Trophoblast cell (in vitro differentiated cells and primary cell): ENCODE data around the gene TEDC1.
A peak's percentile ranks its signal among the peaks of the same experiment; 100 is the strongest.

ENCODE experiments used
- DNase-seq, 2 donors: peaks; one replicate each; pipeline ENCODE4 v3.0.0-alpha.2; 2016
- H2AFZ ChIP-seq: 2 replicates; pipeline ENCODE4 v1.6.1; 2013; ENCODE audit warnings: low read length, moderate library complexity, mild to moderate bottlenecking; ENCODE audit not compliant: insufficient read depth, poor library complexity
- H2AK5ac ChIP-seq: 2 replicates; pipeline ENCODE4 v1.6.1; 2013; ENCODE audit warnings: mild to moderate bottlenecking, low read length
- H2BK120ac ChIP-seq: 2 replicates; pipeline ENCODE4 v1.6.1; 2013; ENCODE audit warnings: low read length, mild to moderate bottlenecking, moderate library complexity; ENCODE audit not compliant: insufficient read depth, poor library complexity
- H2BK12ac ChIP-seq: 2 replicates; pipeline ENCODE4 v1.6.1; 2013; ENCODE audit warnings: mild to moderate bottlenecking, low read length, moderate library complexity
- H2BK5ac ChIP-seq: 2 replicates; pipeline ENCODE4 v1.6.1; 2013; ENCODE audit warnings: low read length, low read depth, moderate library complexity, mild to moderate bottlenecking; ENCODE audit not compliant: poor library complexity
- H3K14ac ChIP-seq: 2 replicates; pipeline ENCODE4 v1.6.1; 2013; ENCODE audit warnings: mild to moderate bottlenecking, low read length
- H3K18ac ChIP-seq: 2 replicates; pipeline ENCODE4 v1.6.1; 2013; ENCODE audit warnings: mild to moderate bottlenecking, low read length
- H3K23ac ChIP-seq: 2 replicates; pipeline ENCODE4 v1.6.1; 2013; ENCODE audit warnings: low read length
- H3K27ac ChIP-seq: 2 replicates; pipeline ENCODE4 v1.5.1; 2013; ENCODE audit warnings: low read depth, mild to moderate bottlenecking, inconsistent platforms, low read length, moderate library complexity
- H3K27me3 ChIP-seq: 2 replicates; pipeline ENCODE4 v1.6.1; 2013; ENCODE audit warnings: inconsistent platforms, mild to moderate bottlenecking, low read length, moderate library complexity; ENCODE audit not compliant: insufficient read depth
- H3K36me3 ChIP-seq, 2 experiments: 1 replicate in 1 of 2; 2 replicates in 1 of 2; pipeline ENCODE4 v1.6.1; 2013; ENCODE audit warnings: low read length in 2 of 2, mild to moderate bottlenecking in 2 of 2, moderate library complexity in 1 of 2; ENCODE audit not compliant: insufficient read depth in 2 of 2, control insufficient read depth in 1 of 2
- H3K4ac ChIP-seq: 2 replicates; pipeline ENCODE4 v1.6.1; 2013; ENCODE audit warnings: low read depth, mild to moderate bottlenecking, low read length, moderate library complexity
- H3K4me1 ChIP-seq, 2 experiments: 1 replicate in 1 of 2; 2 replicates in 1 of 2; pipeline ENCODE4 v1.6.1; 2013; ENCODE audit warnings: low read length in 2 of 2, mild to moderate bottlenecking in 2 of 2, moderate library complexity in 1 of 2; ENCODE audit not compliant: insufficient read depth in 2 of 2, control insufficient read depth in 1 of 2
- H3K4me2 ChIP-seq: 2 replicates; pipeline ENCODE4 v1.6.1; 2013; ENCODE audit warnings: inconsistent platforms, mild to moderate bottlenecking, low read length, moderate library complexity
- H3K4me3 ChIP-seq: 2 replicates; pipeline ENCODE4 v1.5.1; 2013; ENCODE audit warnings: mild to moderate bottlenecking, low read depth, low read length, inconsistent platforms
- H3K79me1 ChIP-seq: one replicate; pipeline ENCODE4 v1.6.1; 2013; ENCODE audit warnings: low read length
- H3K79me2 ChIP-seq: 2 replicates; pipeline ENCODE4 v1.6.1; 2013; ENCODE audit warnings: low read length, mild to moderate bottlenecking; ENCODE audit not compliant: control insufficient read depth, insufficient read depth, poor library complexity
- H3K9ac ChIP-seq: 2 replicates; pipeline ENCODE4 v1.6.1; 2013; ENCODE audit warnings: mild to moderate bottlenecking, low read length
- H3K9me3 ChIP-seq: 2 replicates; pipeline ENCODE4 v1.6.1; 2013; ENCODE audit warnings: low read depth, mild to moderate bottlenecking, control low read depth, inconsistent platforms, low read length; ENCODE audit not compliant: insufficient read depth
- H4K12ac ChIP-seq: 2 replicates; pipeline ENCODE4 v1.6.1; 2013; ENCODE audit warnings: low read depth, mild to moderate bottlenecking, low read length, moderate library complexity
- H4K8ac ChIP-seq: 2 replicates; pipeline ENCODE4 v1.6.1; 2013; ENCODE audit warnings: low read depth, mild to moderate bottlenecking, low read length, moderate library complexity
- H4K91ac ChIP-seq: one replicate; pipeline ENCODE4 v1.6.1; 2013; ENCODE audit warnings: low read depth, mild to moderate bottlenecking, low read length, moderate library complexity
- WGBS: extraction: QIAGEN DNeasy Blood & Tissue Kit; methylation state at CpG from one replicate; pipeline ENCODE4 v1.1.7; 2013; ENCODE audit warnings: missing lambda C conversion rate; ENCODE audit not compliant: insufficient read length, insufficient coverage; ENCODE audit errors: extremely low coverage; 5-methylcytosine and 5-hydroxymethylcytosine counted together

TEDC1 gene

DNA sequence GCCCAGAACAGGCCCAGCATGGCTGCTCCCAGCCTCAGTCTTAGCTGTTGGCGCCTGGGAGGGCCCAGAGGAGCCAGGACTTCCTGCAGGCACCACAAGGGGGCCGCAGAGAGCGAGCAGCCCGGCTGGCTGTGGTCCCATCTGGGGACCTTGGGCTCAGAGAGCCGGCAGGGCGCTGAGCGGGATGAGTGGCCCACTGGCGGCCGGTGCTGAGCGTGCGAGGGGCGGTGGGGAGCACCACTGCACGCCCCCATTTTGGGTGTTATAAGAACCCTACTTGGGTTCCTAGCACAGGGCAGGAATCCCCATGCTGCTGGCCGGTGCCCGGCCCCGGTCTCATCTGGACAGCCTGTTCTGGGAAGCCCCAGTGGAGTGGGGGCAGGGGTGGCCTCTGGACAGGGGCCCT is 42.3 kb upstream of the TEDC1 start:
- Histone ChIP-seq H2BK5ac (no peak overlapping the region), H2BK120ac (no peak overlapping the region), H3K18ac (peak overlapping the region; percentile 33), H3K4me1 (peaks cover 0 to 7% of the 10 kb centered on the region in 2 experiments), H3K79me1 (no peaks in the 10 kb centered on the region), H4K91ac (no peak overlapping the region), H3K27ac (no peak overlapping the region), H3K27me3 (no peaks in the 10 kb centered on the region), H4K12ac (peak overlapping the region; percentile 24), H2AFZ (no peak overlapping the region), H3K23ac (no peak overlapping the region), H3K4me3 (no peak overlapping the region), H3K36me3 (peaks cover 61 to 66% of the 10 kb centered on the region in 2 experiments), H4K8ac (no peak overlapping the region), H2AK5ac (no peak overlapping the region), H3K9me3 (peaks cover 4% of the 10 kb centered on the region), H3K79me2 (no peaks in the 10 kb centered on the region), H3K4me2 (no peak overlapping the region), H2BK12ac (no peak overlapping the region), H3K4ac (peak overlapping the region; percentile 25), H3K9ac (no peak overlapping the region), H3K14ac (no peak overlapping the region)
- no CpG with 5 or more reads among the region's 16 CpGs for WGBS
- peak; percentile 51 to 83 for DNase-seq

DNA sequence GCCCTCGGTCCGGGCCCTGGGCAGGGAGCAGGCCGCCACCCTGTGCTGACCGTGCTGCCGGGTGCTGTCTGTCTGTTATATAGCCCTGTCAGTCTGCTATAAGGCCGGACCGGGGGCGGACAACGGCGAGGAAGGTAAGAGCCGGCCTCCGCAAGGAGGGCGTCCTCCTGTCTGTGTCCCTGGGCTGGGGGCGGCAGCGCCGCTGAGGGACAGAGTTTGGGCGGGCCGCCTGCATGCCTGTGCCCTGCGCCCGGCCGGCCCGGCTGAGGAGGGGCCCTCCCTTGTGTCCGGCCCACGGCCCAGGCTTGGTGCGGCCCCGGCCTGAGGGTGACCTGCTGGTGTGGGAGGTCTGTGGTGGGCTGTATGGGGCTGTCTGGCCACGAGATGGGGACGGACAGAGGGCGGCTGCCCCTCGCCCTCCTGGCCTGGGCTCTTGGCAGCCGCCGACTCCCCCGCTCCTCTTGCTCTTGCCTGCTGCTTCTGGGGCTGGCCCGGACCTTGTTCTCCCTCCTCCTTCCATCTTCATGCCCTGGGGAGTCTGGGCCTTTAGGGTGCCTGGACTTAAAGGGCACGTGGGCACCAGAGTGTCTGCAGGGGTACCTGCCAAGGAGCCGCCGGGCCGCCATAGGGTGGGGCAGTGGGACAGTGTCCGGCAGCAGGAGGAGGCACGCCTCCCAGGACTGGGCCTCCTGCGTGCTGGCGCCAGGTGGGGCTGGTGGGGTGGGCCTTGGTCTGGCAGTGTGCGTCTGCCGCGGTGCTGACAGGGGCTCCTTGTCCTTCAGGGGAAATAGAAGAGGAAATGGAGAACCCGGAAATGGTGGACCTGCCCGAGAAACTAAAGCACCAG is 41.5 kb upstream of the TEDC1 start:
- Histone ChIP-seq H3K79me2 (no peaks in the 10 kb centered on the region), H3K27ac (no peak overlapping the region), H3K9me3 (peaks cover 4% of the 10 kb centered on the region), H2AFZ (no peak overlapping the region), H3K4me3 (no peak overlapping the region), H3K27me3 (no peaks in the 10 kb centered on the region), H3K9ac (no peak overlapping the region), H2BK120ac (no peak overlapping the region), H3K36me3 (peaks cover 69 to 73% of the 10 kb centered on the region in 2 experiments), H4K91ac (no peak overlapping the region), H4K8ac (no peak overlapping the region), H3K4me2 (no peak overlapping the region), H3K23ac (no peak overlapping the region), H3K18ac (peak overlapping the region; percentile 17), H2BK5ac (no peak overlapping the region), H3K4ac (no peak overlapping the region), H3K4me1 (peaks cover 0 to 7% of the 10 kb centered on the region in 2 experiments), H3K14ac (no peak overlapping the region), H2BK12ac (no peak overlapping the region), H2AK5ac (no peak overlapping the region), H4K12ac (no peak overlapping the region), H3K79me1 (no peaks in the 10 kb centered on the region)
- no CpG with 5 or more reads among the region's 47 CpGs for WGBS
- no peak for DNase-seq

DNA sequence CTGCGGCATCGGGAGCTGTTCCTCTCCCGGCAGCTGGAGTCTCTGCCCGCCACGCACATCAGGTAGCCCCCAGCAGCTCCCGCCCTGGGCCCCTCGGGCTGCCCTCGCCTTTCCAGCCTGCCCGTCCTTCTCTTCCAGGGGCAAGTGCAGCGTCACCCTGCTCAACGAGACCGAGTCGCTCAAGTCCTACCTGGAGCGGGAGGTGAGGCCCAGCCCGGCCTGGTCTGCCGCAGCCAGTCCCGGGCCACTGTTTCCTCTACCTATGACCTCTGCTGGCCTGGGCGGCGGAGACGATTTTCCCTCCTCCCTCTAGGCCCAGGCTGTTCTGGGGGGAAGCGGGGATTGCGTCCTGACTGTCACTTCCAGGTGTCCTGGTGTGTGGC is 40.9 kb upstream of the TEDC1 start:
- Histone ChIP-seq H2AK5ac (no peak overlapping the region), H3K4ac (no peak overlapping the region), H4K8ac (no peak overlapping the region), H4K91ac (no peak overlapping the region), H3K4me1 (peaks cover 0 to 7% of the 10 kb centered on the region in 2 experiments), H3K4me2 (no peak overlapping the region), H2AFZ (no peak overlapping the region), H2BK120ac (no peak overlapping the region), H3K9me3 (peaks cover 4% of the 10 kb centered on the region), H2BK12ac (no peak overlapping the region), H3K14ac (no peak overlapping the region), H2BK5ac (no peak overlapping the region), H3K79me2 (no peaks in the 10 kb centered on the region), H3K18ac (no peak overlapping the region), H3K27me3 (no peaks in the 10 kb centered on the region), H3K36me3 (peaks cover 70 to 77% of the 10 kb centered on the region in 2 experiments), H3K79me1 (no peaks in the 10 kb centered on the region), H3K4me3 (no peak overlapping the region), H3K23ac (no peak overlapping the region), H4K12ac (no peak overlapping the region), H3K9ac (no peak overlapping the region), H3K27ac (no peak overlapping the region)
- no CpG with 5 or more reads among the region's 22 CpGs for WGBS
- DNase-seq: no peak

DNA sequence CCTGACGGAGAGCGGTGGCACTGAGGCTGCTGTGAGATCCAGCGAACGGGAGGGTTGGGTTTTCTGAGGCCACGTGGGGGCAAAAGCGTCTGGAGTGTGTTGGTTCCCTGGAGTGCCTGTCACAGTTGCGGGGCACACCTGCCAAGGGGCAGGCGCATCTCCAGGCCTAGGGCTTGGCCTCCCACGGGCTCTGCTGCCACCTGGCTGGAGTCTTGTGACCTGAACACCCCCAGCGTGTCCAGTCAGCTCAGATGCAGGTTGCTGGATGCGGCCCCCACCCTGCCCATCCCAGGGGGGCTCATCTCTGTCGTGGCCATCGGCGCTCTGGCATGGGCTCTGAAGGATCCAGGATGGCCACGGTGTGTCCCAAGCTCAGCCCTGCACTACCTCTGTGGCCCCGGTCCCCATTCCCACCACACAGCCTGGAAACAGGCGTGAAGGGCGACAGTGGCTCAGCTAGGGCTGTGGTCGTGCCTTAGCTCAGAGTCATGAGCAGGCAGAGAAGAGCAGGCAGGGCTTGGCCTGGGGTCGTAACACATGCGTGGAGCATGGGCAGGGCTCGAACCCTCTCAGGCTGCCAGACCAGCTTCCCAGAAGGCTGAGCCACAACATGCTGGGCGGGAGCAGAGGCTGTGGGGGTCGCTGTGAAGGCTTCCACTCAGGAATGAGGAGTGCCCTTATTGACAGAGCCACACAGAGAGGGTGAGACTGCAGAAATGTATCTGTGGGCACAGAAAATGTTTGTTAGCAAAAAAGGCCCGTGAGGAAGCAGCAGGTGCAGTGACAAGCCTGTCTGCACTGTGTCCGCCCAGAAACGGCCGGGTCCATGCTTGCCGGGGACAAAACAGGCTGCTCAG is 40.0 kb upstream of the TEDC1 start:
- H3K18ac ChIP-seq: no peak overlapping the region
- no peak overlapping the region for H2BK5ac ChIP-seq
- H3K4me1 ChIP-seq: peaks cover 0 to 7% of the 10 kb centered on the region in 2 experiments
- H4K91ac ChIP-seq: no peak overlapping the region
- no CpG with 5 or more reads among the region's 29 CpGs for WGBS
- no peak overlapping the region for H3K4me3 ChIP-seq
- no peak overlapping the region for H2AFZ ChIP-seq
- no peak overlapping the region for H4K8ac ChIP-seq
- H3K79me2 ChIP-seq: no peaks in the 10 kb centered on the region
- H3K79me1 ChIP-seq: no peaks in the 10 kb centered on the region
- no peak overlapping the region for H3K9ac ChIP-seq
- no peak overlapping the region for H3K27ac ChIP-seq
- H2BK120ac ChIP-seq: no peak overlapping the region
- no peaks in the 10 kb centered on the region for H3K27me3 ChIP-seq
- no peak overlapping the region for H2BK12ac ChIP-seq
- H3K9me3 ChIP-seq: peaks cover 4% of the 10 kb centered on the region
- H2AK5ac ChIP-seq: no peak overlapping the region
- no peak overlapping the region for H3K4ac ChIP-seq
- DNase-seq: no peak
- H3K36me3 ChIP-seq: peaks cover 74 to 80% of the 10 kb centered on the region in 2 experiments
- no peak overlapping the region for H3K23ac ChIP-seq
- H4K12ac ChIP-seq: no peak overlapping the region
- no peak overlapping the region for H3K14ac ChIP-seq
- no peak overlapping the region for H3K4me2 ChIP-seq
